HG03520 (cell line): ENCODE results near the gene FHIT.
"Not testable (repeated sequence)": the region's sequence is repeated elsewhere in the genome, so short reads cannot be mapped to it uniquely, and the experiment has no call there.

Experiments
- ATAC-seq: cut with Tn5 transposase; IDR thresholded peaks from one replicate; pipeline ENCODE4 v1.9.1; 2021; ENCODE audit warnings: mild to moderate bottlenecking, moderate library complexity; ENCODE audit not compliant: unreplicated experiment

FHIT gene

DNA sequence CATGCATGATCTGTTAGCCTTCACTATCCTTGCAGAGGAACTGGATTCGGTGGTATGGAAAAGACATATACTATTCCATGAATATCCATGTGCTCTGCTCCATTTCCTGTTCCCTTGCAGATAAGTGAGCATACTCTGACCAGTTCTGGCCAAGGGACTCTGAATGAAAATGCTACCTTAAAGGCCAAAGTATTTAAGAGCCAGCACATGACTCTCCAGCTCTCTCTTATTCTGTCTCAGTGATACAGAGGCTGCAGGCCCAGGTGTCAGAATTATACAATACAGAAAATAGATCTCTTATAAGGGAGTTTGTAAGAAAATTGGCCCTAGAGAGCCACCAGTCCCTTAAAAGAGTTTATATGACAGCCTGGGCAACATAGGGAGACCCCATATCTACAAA is 1421.7 kb downstream of the FHIT start:
- ATAC-seq, result no peak

GRCh38 chr3:59824876-59825275 is 1426.4 kb downstream of the FHIT start:
- no peak for ATAC-seq

DNA sequence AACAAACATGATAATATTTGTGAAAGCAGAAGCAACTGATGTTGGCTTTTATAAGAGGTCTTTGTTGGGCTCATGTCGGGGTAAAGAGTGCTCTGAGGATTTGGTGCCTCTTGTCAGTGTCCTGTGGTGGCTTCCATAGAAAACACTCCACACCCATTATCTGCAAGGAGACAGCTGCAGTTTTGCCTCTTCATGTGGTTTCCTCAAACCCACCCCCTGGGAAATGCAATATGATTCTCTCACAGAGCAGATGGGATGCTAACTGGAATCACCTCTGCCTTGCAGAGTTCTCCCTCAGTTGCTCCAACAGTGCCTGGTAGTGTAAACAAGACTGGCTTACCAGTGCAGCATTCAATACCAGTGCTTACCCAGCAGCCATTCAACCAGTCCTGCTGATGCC is 1430.0 kb downstream of the FHIT start:
- ATAC-seq, result no peak

DNA sequence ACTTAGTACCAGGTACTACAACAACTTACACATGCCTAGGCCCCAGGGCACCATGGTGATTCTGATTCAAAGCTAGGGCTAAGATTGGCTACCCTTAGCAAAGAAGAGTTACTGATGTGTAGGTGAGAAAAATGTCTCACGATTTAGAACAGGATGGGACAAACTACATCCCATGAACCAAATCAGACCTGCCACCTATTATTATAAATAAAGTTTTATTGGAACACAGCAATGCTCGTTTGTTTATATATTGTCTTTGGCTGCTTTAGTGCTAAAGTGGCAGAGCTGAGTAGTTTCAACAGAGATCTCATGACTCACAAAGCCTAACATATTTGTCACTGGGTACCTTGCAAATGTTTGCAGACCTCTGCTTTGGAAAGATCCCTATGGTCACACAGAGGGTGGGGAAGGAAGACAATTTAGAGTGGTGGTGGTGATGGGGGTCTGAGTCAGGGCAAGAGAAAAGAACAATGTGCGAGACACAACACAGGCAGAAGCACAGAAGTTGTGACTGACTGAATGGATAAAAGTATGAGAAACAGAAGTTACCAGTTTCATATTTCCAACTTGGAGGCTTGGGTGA is 1430.8 kb downstream of the FHIT start:
- no peak for ATAC-seq

DNA sequence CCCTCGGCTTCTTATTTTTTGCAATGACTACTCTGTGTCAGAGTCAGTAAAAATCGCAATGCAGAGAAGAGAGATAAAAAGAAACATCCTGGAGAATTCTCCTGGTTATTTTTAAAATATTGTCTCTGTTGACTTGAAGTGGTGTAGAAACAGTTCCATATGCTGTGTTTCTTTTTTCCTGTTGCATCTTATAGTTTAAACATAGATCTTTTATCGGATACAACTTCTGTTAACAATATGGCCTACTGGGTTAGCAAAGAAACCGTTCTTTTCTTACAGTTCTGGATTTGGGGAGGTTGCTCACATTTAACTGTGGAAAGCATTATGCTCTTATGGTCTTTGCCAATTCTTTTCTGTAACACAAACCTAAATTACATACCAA is 1432.3 kb downstream of the FHIT start:
- no peak for ATAC-seq

DNA sequence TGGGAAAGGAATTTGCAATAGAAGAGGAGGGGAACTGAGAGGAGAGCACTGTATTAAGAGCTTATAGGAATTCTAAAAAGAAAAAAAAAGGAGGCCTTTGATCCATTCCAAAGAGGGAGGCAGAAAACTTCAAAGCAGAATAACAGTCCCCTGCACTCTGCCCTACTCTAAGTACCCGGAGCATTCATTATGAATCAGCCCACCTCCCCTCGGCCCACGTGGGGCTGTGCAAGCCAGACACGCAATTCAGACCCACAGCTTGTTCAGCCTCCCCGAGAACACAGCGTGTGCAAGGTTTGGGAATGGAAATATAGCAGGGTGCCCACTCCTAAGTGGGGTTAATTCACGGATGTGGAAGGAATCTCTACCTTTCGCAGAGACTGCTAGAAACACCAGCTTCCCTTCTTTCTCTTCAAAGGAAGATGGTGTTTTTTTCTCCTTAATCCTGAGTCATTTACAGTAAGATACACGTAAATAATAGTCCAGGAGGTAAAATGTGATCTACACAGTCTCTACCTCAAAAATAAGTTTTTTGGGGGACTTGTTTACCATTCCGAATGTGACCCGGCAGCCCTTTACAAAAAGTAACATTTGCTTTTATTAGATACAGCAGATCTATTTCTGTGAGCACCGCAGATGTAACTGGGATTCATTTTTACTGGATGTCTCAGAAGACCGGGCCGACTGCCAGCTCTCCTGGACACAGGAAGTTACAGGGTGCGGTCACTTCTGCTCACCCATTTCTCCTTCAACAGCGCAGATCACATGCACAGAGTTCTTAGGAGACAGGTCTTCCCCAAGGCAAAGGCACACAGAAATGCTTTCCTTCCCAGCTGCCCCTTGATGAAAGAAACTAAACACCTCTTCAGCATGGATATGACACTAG is 1433.0 kb downstream of the FHIT start:
- no peak for ATAC-seq

GRCh38 chr3:59817511-59817910 is 1433.7 kb downstream of the FHIT start:
- no peak for ATAC-seq

GRCh38 chr3:59816312-59816711 is 1434.9 kb downstream of the FHIT start:
- no peak for ATAC-seq

- ATAC-seq, result no peak
Observed at GRCh38 chr3:59813148-59813538, 1438.1 kb downstream of the FHIT start.

DNA sequence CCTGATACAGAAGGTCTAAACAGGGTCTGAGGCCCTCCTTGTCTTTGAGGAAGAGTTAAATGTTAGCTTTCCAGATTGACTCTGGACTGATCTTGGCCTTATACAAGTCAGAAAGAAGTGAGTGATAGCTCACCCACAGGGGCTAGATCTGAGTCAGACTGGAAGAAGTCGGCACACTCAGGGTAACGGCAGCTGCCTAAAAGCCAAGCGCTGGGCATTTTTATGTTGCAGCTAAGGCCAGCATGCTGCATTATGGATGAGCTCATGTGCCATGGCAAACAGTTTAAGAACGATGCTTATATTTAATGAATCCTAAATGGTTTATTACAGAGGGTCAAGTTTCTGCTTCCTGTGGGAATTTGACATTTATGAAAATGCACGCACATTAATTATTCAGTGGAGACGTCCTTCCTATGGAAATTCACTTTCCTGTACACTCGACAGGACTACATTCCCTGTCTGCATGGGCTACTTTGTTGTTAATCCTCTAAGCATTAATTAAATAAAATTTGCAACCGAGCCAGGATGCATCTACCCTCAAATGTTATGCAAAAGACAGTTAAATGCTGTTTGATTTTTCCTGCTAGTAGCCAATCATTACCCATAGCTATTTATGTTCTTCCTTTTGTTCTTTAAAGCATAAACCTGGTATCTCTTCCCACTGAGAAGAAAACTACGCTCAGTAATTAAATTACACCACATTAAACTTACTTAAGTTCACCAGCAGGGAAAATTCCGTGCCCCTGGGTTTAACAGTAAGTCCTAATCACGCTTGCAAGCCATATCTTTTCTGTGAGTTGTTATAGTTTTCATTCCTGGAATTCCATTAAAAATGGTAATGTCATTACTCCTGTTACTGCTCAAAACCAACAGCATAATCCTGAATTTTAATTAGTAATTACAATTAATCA is 1438.8 kb downstream of the FHIT start:
- ATAC-seq, result no peak

GRCh38 chr3:59811160-59811559 is 1440.1 kb downstream of the FHIT start:
- ATAC-seq, result no peak

DNA sequence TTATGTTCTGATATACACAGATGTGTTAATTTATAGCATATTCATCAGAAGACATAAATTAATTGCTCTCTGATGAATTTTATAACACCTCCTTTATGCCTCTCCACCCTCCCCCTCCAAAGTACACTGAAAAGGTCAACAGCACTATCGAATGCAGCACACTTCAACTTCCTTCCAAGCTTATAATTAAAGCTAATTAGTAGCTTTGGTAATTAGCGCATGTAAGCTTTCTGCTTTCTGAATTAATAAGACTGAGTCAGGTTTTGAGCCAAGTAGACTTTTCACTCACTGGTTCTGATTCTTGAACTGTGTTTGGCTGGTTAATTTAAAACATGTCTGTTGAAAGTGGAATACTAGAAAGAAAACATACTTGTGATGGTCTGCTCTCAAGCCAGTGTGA is 1440.6 kb downstream of the FHIT start:
- ATAC-seq, result no peak

GRCh38 chr3:59809710-59810444 is 1441.4 kb downstream of the FHIT start:
- no peak for ATAC-seq

- ATAC-seq, result no peak
Observed at GRCh38 chr3:59809016-59809415, 1442.2 kb downstream of the FHIT start.

DNA sequence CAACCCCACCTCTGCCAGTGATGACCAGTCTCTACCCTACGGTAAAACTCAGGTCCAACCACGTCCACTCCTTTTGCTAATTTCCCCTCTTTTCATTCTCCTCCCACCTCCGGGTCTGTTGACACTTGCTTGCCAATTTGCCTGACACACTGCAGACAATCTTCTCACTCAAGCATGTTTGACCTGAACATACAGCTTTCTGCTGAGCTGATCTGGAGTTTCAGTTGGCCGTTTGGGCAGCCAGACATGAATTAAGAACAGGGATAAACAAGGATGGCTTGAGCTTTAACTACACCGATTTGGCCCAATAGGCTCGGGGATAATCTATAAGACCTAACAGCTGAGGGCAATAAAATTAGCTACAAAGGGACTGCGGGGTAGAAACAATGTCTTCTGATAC is 1442.8 kb downstream of the FHIT start:
- ATAC-seq, result no peak

DNA sequence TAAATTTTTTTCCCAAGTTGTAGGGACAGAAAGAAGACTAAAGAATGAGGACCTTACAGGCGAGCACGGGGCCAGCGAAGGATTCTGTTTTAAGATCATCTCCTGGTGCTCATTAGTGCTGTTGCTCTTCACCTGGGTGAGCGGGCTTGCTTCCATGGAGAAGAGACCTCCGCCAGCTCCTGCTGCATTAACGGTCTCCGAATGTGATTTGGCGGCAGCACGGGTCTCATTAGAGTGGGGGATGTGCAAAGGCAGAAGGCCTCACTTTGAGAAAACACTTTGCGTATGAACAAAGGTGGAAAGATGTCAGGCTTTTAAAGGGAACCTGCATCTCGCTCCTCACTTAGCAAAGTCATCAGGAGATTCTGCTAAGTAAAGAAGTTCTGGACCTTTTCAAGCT is 1448.0 kb downstream of the FHIT start:
- no peak for ATAC-seq

DNA sequence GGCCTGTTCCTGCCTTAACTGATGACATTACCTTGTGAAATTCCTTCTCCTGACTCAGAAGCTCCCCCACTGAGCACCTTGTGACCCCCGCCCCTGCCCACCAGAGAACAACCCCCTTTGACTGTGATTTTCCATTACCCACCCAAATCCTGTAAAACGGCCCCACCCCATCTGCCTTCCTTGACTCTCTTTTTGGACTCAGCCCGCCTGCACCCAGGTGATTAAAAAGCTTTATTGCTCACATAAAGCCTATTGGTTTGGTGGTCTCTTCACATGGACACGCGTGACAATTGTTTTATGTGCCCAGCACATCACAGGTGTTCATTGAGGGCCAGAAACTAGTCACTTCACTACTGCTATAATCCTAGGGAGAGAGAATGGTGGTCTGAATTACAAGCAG is 1448.8 kb downstream of the FHIT start:
- not testable (repeated sequence) for ATAC-seq

DNA sequence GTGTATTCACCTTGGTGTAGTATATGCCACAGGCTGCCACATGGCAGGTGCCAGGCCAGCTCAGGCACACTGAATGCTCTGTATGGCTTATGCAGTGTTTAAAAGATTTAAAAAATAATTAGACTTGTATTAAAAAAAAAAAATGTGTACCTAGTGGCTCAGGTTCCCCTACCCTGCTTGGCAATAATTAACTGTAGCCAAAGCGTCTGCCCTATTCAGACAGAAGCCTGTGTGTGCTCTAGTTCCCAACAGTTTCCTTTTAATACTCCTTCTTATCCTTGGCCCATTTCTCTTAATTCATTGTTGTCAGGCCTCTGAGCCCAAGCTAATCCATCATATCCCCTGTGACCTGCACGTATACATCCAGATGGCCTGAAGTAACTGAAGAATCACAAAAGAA is 1449.2 kb downstream of the FHIT start:
- no peak for ATAC-seq

- no peak for ATAC-seq
Observed at GRCh38 chr3:59800481-59800880, 1450.8 kb downstream of the FHIT start.

DNA sequence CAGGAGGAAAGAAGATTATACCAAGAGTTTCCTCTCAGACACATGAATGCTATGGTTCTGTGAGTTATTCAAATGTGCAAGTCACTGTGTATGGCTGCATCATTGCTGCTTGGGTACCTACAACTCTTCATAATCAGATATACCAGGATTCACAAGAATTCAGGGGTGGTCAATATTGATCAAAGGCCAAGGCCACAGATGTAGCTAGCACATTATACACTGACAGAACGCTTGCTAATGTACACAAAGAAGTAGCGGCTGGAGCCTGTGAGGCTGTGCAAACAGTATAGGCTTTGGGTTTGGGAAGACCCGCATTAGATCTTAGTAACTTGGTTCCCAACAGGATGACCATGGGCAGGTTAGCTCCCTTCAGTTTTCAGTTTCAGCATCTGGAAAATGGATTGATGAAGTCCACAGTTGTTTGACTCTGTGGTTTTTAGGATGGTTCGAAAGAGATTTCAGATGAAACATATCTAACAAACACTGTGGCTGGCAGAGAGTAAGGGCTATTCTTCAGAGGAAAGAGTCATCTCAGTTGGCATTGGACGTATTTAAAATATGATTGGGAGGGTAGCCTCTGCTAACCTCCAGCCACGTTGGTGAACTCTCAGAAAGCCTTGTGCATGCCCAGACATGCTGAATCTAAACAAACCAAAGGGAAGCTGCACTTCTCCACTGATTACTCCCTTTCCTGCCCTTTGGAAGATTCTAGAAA is 1452.7 kb downstream of the FHIT start:
- no peak for ATAC-seq
